HEK293 (cell line): ENCODE results near the gene BCOR.

Experiments
- CTCF ChIA-PET: fragments of 350-600 bp; formaldehyde crosslinking; extraction: SDS; loops from one replicate; lab custom pipeline; 2021; ENCODE audit warnings: antibody characterized with exemption; lab: Yijun Ruan, JAX
- POLR2A ChIA-PET: fragments of 300-600 bp; formaldehyde crosslinking; extraction: SDS; loops from one replicate; lab custom pipeline; 2020; ENCODE audit warnings: antibody characterized with exemption, inconsistent platforms; lab: Yijun Ruan, JAX
- H3K27ac ChIP-seq: fragments of 200-500 bp; sonication (Bioruptor generic); 2 replicates; pipeline ENCODE4 v1.5.1; 2014; ENCODE audit warnings: low read depth, low read length, control low read depth, inconsistent platforms; ENCODE audit errors: extremely low read depth
- H3K36me3 ChIP-seq, 2 experiments: fragments of 200-500 bp in 1 of 2; sonication (Bioruptor generic) in 1 of 2; 1 replicate in 1 of 2; 2 replicates in 1 of 2; pipeline ENCODE4 v1.5.1; 2014 to 2017; ENCODE audit warnings: inconsistent platforms in 2 of 2, low read length in 2 of 2; ENCODE audit not compliant: control insufficient read depth in 2 of 2, insufficient read depth in 1 of 2
- H3K4me1 ChIP-seq: fragments of 200-500 bp; sonication (Bioruptor generic); 2 replicates; pipeline ENCODE4 v1.5.1; 2014; ENCODE audit warnings: mild to moderate bottlenecking, low read length, inconsistent platforms; ENCODE audit not compliant: control insufficient read depth, insufficient read depth
- H3K4me3 ChIP-seq: 2 replicates; pipeline ENCODE4 v1.5.1; 2011; ENCODE audit warnings: low read depth, mild to moderate bottlenecking, control low read depth, low read length, moderate library complexity
- H3K9me3 ChIP-seq: fragments of 200-500 bp; sonication (Bioruptor generic); 2 replicates; pipeline ENCODE4 v1.5.1; 2014; ENCODE audit warnings: low read depth, low read length, inconsistent platforms; ENCODE audit not compliant: control insufficient read depth, insufficient read depth
- BCL11B ChIP-seq: fragments of 450-650 bp; formaldehyde crosslinking; IDR thresholded peaks from 2 replicates; pipeline ENCODE4 v1.5.1; 2016; ENCODE audit warnings: low read depth, missing biosample characterization, missing genetic modification characterization
- GLIS2 ChIP-seq: fragments of 450-650 bp; formaldehyde crosslinking; IDR thresholded peaks from 2 replicates; pipeline ENCODE4 v1.5.1; 2016; ENCODE audit warnings: missing biosample characterization, missing genetic modification characterization
- KLF1 ChIP-seq: fragments of 450-650 bp; formaldehyde crosslinking; IDR thresholded peaks from 2 replicates; pipeline ENCODE4 v1.5.1; 2016; ENCODE audit warnings: missing biosample characterization, missing genetic modification characterization
- KLF9 ChIP-seq: fragments of 450-650 bp; formaldehyde crosslinking; IDR thresholded peaks from 2 replicates; pipeline ENCODE4 v1.5.1; 2016; ENCODE audit warnings: missing biosample characterization, missing genetic modification characterization, low read depth
- RBAK ChIP-seq: fragments of 450-650 bp; formaldehyde crosslinking; IDR thresholded peaks from 2 replicates; pipeline ENCODE4 v1.5.1; 2016; ENCODE audit warnings: missing biosample characterization, missing genetic modification characterization
- WT1 ChIP-seq: fragments of 450-650 bp; formaldehyde crosslinking; IDR thresholded peaks from 2 replicates; pipeline ENCODE4 v1.5.1; 2016; ENCODE audit warnings: missing biosample characterization, missing genetic modification characterization
- ZBTB8A ChIP-seq: fragments of 450-650 bp; formaldehyde crosslinking; IDR thresholded peaks from 2 replicates; pipeline ENCODE4 v1.5.1; 2016; ENCODE audit warnings: missing biosample characterization, missing genetic modification characterization
- ZEB2 ChIP-seq: fragments of 450-650 bp; formaldehyde crosslinking; IDR thresholded peaks from 2 replicates; pipeline ENCODE4 v1.5.1; 2016; ENCODE audit warnings: missing biosample characterization, missing genetic modification characterization
- ZIC2 ChIP-seq: fragments of 450-650 bp; formaldehyde crosslinking; IDR thresholded peaks from 2 replicates; pipeline ENCODE4 v1.5.1; 2016; ENCODE audit warnings: missing biosample characterization, missing genetic modification characterization
- ZNF211 ChIP-seq: fragments of 450-650 bp; formaldehyde crosslinking; IDR thresholded peaks from 2 replicates; pipeline ENCODE4 v1.5.1; 2016; ENCODE audit warnings: low read depth, missing biosample characterization, missing genetic modification characterization
- ZNF292 ChIP-seq: fragments of 450-650 bp; formaldehyde crosslinking; IDR thresholded peaks from 2 replicates; pipeline ENCODE4 v1.5.1; 2016; ENCODE audit warnings: low read depth, missing biosample characterization, missing genetic modification characterization, borderline replicate concordance
- ZNF391 ChIP-seq: fragments of 450-650 bp; formaldehyde crosslinking; IDR thresholded peaks from 2 replicates; pipeline ENCODE4 v1.5.1; 2016; ENCODE audit warnings: low read depth, missing biosample characterization, missing genetic modification characterization, borderline replicate concordance
- ZNF501 ChIP-seq: fragments of 450-650 bp; formaldehyde crosslinking; IDR thresholded peaks from 2 replicates; pipeline ENCODE4 v1.5.1; 2016; ENCODE audit warnings: missing biosample characterization, missing genetic modification characterization
- ZNF521 ChIP-seq: fragments of 450-650 bp; formaldehyde crosslinking; IDR thresholded peaks from 2 replicates; pipeline ENCODE4 v1.5.1; 2017; ENCODE audit warnings: missing biosample characterization, mild to moderate bottlenecking, missing genetic modification characterization
- ZNF585B ChIP-seq: fragments of 450-650 bp; formaldehyde crosslinking; IDR thresholded peaks from 2 replicates; pipeline ENCODE4 v1.5.1; 2016; ENCODE audit warnings: missing biosample characterization, missing genetic modification characterization
- ZNF660 ChIP-seq: fragments of 450-650 bp; IDR thresholded peaks from 2 replicates; pipeline ENCODE4 v1.5.1; 2018; ENCODE audit warnings: missing biosample characterization, mild to moderate bottlenecking, missing genetic modification characterization
- ZNF792 ChIP-seq: fragments of 450-650 bp; formaldehyde crosslinking; IDR thresholded peaks from 2 replicates; pipeline ENCODE4 v1.5.1; 2016; ENCODE audit warnings: missing biosample characterization, missing genetic modification characterization
- TF ChIP-seq, protein P1 (sequence below): fragments of 450-650 bp; formaldehyde crosslinking; IDR thresholded peaks from 2 replicates; pipeline ENCODE4 v1.5.1; 2016; ENCODE audit warnings: missing biosample characterization, missing genetic modification characterization
- TF ChIP-seq, protein P2 (sequence below): fragments of 450-650 bp; formaldehyde crosslinking; conservative IDR thresholded peaks from 2 replicates; pipeline ENCODE4 v1.5.1; 2016; ENCODE audit warnings: low read depth, missing biosample characterization, missing genetic modification characterization
- TF ChIP-seq, protein P3 (sequence below): fragments of 450-650 bp; formaldehyde crosslinking; IDR thresholded peaks from 2 replicates; pipeline ENCODE4 v1.5.1; 2017; ENCODE audit warnings: missing biosample characterization, missing genetic modification characterization
- TF ChIP-seq, protein P4 (sequence below): fragments of 450-650 bp; formaldehyde crosslinking; IDR thresholded peaks from 2 replicates; pipeline ENCODE4 v1.5.1; 2016; ENCODE audit warnings: missing biosample characterization, missing genetic modification characterization

The BCOR gene

DNA sequence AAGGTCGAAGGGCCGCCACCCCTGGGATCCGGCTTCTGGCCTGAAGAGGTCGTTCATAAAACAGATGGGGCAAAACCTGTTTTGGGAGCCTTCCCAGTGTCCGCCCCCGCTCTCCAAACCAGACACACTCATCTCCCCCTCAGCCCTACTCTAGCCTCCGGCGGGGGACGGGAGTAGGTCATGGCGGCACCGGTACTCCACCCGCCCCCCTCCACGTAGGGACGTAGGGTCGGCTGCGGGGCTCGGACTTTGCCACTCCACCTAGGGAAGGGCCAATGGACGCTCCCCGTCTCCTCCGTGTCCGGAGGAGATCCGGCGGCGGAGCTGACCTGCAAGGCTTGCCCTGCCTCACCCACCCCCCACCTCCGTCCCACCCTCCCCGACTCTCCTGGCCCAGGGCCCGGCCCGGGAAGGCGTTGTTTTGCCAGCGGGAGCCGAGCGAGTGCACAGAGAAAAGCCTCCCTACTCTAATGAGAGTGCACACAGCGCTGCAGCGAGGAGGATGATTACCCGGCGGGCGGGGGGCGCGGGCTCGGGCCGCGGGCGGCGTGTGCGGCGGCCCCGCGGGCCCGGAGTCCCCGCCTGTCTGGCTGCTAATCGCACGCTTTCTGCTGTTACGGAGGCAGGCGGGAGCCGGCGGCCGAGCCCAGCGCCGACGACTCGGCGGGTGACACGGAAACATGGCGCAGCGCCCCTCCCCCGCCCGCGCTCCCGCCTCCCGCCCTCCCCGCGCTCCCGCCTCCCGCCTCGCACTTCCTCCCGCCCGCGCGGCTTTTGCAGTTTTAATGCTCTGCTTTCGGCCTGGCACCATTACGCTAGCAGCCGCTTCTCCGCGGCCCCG lies 8.3 kb upstream of the BCOR start (continued):
- TF ChIP-seq ZNF292 = no peak
- TF ChIP-seq, protein P1, sequence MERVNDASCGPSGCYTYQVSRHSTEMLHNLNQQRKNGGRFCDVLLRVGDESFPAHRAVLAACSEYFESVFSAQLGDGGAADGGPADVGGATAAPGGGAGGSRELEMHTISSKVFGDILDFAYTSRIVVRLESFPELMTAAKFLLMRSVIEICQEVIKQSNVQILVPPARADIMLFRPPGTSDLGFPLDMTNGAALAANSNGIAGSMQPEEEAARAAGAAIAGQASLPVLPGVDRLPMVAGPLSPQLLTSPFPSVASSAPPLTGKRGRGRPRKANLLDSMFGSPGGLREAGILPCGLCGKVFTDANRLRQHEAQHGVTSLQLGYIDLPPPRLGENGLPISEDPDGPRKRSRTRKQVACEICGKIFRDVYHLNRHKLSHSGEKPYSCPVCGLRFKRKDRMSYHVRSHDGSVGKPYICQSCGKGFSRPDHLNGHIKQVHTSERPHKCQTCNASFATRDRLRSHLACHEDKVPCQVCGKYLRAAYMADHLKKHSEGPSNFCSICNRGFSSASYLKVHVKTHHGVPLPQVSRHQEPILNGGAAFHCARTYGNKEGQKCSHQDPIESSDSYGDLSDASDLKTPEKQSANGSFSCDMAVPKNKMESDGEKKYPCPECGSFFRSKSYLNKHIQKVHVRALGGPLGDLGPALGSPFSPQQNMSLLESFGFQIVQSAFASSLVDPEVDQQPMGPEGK (tag by site-specific recombination) = peak; percentile 71
- TF ChIP-seq, protein P2, sequence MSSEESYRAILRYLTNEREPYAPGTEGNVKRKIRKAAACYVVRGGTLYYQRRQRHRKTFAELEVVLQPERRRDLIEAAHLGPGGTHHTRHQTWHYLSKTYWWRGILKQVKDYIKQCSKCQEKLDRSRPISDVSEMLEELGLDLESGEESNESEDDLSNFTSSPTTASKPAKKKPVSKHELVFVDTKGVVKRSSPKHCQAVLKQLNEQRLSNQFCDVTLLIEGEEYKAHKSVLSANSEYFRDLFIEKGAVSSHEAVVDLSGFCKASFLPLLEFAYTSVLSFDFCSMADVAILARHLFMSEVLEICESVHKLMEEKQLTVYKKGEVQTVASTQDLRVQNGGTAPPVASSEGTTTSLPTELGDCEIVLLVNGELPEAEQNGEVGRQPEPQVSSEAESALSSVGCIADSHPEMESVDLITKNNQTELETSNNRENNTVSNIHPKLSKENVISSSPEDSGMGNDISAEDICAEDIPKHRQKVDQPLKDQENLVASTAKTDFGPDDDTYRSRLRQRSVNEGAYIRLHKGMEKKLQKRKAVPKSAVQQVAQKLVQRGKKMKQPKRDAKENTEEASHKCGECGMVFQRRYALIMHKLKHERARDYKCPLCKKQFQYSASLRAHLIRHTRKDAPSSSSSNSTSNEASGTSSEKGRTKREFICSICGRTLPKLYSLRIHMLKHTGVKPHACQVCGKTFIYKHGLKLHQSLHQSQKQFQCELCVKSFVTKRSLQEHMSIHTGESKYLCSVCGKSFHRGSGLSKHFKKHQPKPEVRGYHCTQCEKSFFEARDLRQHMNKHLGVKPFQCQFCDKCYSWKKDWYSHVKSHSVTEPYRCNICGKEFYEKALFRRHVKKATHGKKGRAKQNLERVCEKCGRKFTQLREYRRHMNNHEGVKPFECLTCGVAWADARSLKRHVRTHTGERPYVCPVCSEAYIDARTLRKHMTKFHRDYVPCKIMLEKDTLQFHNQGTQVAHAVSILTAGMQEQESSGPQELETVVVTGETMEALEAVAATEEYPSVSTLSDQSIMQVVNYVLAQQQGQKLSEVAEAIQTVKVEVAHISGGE = peak; percentile 18; the same call in 1 of the 2 replicates
- TF ChIP-seq RBAK (tag by site-specific recombination) = no peak
- 0 out of 2 replicates have a peak, but pooled peaks have one; percentile 23 for TF ChIP-seq ZBTB8A (tag by site-specific recombination)
- TF ChIP-seq ZNF521 = no peak
- no peak for TF ChIP-seq ZNF501 (tag by site-specific recombination)
- TF ChIP-seq KLF1 (tag by site-specific recombination) = peak; percentile 40
- TF ChIP-seq, protein P3, sequence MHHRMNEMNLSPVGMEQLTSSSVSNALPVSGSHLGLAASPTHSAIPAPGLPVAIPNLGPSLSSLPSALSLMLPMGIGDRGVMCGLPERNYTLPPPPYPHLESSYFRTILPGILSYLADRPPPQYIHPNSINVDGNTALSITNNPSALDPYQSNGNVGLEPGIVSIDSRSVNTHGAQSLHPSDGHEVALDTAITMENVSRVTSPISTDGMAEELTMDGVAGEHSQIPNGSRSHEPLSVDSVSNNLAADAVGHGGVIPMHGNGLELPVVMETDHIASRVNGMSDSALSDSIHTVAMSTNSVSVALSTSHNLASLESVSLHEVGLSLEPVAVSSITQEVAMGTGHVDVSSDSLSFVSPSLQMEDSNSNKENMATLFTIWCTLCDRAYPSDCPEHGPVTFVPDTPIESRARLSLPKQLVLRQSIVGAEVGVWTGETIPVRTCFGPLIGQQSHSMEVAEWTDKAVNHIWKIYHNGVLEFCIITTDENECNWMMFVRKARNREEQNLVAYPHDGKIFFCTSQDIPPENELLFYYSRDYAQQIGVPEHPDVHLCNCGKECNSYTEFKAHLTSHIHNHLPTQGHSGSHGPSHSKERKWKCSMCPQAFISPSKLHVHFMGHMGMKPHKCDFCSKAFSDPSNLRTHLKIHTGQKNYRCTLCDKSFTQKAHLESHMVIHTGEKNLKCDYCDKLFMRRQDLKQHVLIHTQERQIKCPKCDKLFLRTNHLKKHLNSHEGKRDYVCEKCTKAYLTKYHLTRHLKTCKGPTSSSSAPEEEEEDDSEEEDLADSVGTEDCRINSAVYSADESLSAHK = no peak
- TF ChIP-seq WT1 = 0 out of 2 replicates have a peak, but pooled peaks have one; percentile 26
- TF ChIP-seq, all 188 proteins: peak for 21

DNA sequence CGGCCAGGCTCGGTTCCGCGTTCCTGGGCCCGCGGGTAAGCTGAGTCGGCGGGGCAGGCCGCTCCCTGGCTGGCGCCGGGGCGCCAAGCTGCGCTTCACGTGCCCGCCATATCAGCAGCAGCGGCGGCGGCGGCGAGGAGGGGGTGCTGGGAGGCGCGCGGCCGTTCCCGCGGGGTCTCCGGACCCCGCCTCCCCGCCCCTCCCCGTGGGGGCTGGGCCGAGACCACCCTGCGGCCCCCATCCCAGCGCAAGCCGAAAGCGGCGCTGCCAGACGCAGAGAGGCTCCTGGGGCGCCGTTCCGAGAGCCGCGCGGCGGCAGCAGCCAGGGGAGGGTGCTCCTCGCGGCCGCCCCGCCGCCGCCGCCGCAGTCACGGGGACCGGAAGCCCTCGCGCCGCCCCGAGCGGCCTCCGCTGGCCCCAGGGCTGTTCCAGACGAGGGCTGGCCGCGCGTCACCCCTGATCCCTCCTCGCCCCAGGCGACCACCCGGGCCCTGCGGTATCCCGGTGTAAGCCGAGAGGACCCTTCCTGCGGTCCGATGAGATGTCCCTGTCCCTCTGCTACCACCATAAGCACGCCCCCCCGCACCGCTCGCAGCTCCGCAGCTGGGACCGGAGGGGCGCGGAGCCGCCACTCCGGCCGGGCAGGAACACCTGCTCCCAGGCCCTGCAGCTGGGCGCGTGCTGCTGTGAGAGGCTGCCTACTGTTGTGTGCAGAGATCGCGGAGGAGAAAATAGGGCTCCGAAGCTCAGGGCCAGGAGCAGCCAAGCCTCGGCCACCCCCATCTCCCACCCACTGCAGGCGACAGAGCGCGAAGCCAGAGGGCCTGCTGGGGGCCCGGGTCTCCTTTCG lies 7.5 kb upstream of the BCOR start:
- Histone ChIP-seq H3K9me3 (no peaks in the 10 kb centered on the region), H3K4me3 (peak overlapping the region; percentile 64), H3K27ac (peak overlapping the region; percentile 100), H3K36me3 (no peaks in the 10 kb centered on the region), H3K4me1 (peaks cover 16% of the 10 kb centered on the region)
- ChIA-PET CTCF (no interaction called here), POLR2A (interaction anchor here (0.5 to 5.7 kb wide), 6 partner anchors 7 to 435 kb away, joined by 3 to 50 read pairs (median 3); partner anchors contain the start of gene BCOR)
- TF ChIP-seq ZNF211 (tag by site-specific recombination) (no peak), KLF9 (0 out of 2 replicates have a peak, but pooled peaks have one; percentile 25), ZNF391 (tag by site-specific recombination) (no peak), ZNF660 (tag by site-specific recombination) (no peak), BCL11B (tag by site-specific recombination) (peak; percentile 64; the same call in 1 of the 2 replicates), GLIS2 (tag by site-specific recombination) (peak; percentile 85), ZIC2 (tag by site-specific recombination) (peak; percentile 54; the same call in 1 of the 2 replicates), ZNF792 (tag by site-specific recombination) (no peak), ZEB2 (0 out of 2 replicates have a peak, but pooled peaks have one; percentile 33), ZNF585B (tag by site-specific recombination) (no peak)
- TF ChIP-seq, protein P4, sequence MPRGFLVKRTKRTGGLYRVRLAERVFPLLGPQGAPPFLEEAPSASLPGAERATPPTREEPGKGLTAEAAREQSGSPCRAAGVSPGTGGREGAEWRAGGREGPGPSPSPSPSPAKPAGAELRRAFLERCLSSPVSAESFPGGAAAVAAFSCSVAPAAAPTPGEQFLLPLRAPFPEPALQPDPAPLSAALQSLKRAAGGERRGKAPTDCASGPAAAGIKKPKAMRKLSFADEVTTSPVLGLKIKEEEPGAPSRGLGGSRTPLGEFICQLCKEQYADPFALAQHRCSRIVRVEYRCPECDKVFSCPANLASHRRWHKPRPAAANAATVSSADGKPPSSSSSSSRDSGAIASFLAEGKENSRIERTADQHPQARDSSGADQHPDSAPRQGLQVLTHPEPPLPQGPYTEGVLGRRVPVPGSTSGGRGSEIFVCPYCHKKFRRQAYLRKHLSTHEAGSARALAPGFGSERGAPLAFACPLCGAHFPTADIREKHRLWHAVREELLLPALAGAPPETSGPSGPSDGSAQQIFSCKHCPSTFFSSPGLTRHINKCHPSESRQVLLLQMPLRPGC (tag by site-specific recombination) = no peak
